Cardiac muscle cell (in vitro differentiated cells and primary cell): Measurements from ENCODE around the gene KIF1C. TPM values are rescaled to one million over a fixed set of nuclear protein-coding genes. Genes with fewer than 3 reads are reported as not detected.

ENCODE experiments used
- DNase-seq, 2 donors: peaks; one replicate each; pipeline versions ENCODE4 v3.0.0 to v3.0.0-alpha.2; 2010 to 2017; ENCODE audit warnings: low read depth in 1 of 2, low spot score in 1 of 2
- H3K27ac ChIP-seq: fragments of 200-600 bp; sonication (generic); 2 replicates; pipeline ENCODE4 v1.5.1; 2016
- H3K27me3 ChIP-seq: fragments of 200-600 bp; sonication (generic); 2 replicates; pipeline ENCODE4 v1.6.0; 2016; ENCODE audit warnings: control low read depth
- H3K36me3 ChIP-seq: fragments of 200-600 bp; sonication (generic); 2 replicates; pipeline ENCODE4 v1.5.1; 2016; ENCODE audit warnings: control low read depth
- H3K4me1 ChIP-seq: fragments of 200-600 bp; sonication (generic); 2 replicates; pipeline ENCODE4 v1.8.1; 2017; ENCODE audit warnings: low read depth, mild to moderate bottlenecking, mixed run types
- H3K4me3 ChIP-seq: fragments of 200-600 bp; sonication (generic); 2 replicates; pipeline ENCODE4 v1.5.1; 2016; ENCODE audit warnings: mild to moderate bottlenecking
- H3K9me3 ChIP-seq: fragments of 200-600 bp; sonication (generic); 2 replicates; pipeline ENCODE4 v1.5.1; 2017; ENCODE audit warnings: low read depth, mild to moderate bottlenecking, control low read depth
- polyA plus RNA-seq: library from polyadenylated mRNA; unstranded; fragments of >200 nt; fragmentation: Nextera tagmentation; extraction: Ambion mirVana; gene quantifications from 2 replicates; pipeline ENCODE4 v1.2.1, GENCODE V29; 2016
- total RNA-seq: library from RNA; depleted of rRNA; stranded (reverse); fragments of >200 nt; gene quantifications from 2 replicates; pipeline ENCODE4 v1.2.3, GENCODE V29; 2016
- TF ChIP-seq, protein P1 (sequence below): IDR thresholded peaks from 2 replicates; pipeline ENCODE4 v1.5.1; 2012; ENCODE audit warnings: low read depth, mild to moderate bottlenecking, low read length

The KIF1C gene
- total and polyA plus RNA-seq, 2 experiments from 2014 or later, result 65.8 to 67.1 TPM

DNA sequence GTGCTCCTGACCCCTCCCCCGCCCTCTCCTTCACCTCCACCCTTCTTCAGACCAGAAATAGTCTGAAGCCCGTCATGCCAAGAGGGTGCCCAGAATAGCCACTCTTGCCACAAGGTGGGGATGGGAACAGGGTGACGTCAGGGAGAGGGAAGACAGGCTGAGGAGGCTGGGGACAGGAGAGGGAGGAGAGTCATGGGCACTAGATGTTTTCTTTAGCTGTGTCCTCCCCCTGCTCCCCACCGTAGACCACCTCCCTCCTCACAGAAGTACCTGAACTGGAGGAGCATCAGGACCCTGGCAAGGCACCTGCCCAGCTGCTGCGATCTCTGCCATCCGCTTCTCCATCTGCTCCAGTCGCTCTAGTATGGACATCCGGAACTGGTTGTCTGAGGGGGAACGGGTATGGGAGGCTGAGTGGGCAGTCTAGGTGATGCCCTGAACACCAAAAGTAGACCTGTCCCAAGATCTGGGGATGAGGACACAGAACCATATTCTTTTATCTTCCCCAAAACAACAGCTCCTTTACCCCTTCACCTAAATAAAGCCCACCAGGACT, 23.6 kb upstream of the KIF1C start:
- no peak overlapping the region for H3K27ac ChIP-seq
- TF ChIP-seq, protein P1, sequence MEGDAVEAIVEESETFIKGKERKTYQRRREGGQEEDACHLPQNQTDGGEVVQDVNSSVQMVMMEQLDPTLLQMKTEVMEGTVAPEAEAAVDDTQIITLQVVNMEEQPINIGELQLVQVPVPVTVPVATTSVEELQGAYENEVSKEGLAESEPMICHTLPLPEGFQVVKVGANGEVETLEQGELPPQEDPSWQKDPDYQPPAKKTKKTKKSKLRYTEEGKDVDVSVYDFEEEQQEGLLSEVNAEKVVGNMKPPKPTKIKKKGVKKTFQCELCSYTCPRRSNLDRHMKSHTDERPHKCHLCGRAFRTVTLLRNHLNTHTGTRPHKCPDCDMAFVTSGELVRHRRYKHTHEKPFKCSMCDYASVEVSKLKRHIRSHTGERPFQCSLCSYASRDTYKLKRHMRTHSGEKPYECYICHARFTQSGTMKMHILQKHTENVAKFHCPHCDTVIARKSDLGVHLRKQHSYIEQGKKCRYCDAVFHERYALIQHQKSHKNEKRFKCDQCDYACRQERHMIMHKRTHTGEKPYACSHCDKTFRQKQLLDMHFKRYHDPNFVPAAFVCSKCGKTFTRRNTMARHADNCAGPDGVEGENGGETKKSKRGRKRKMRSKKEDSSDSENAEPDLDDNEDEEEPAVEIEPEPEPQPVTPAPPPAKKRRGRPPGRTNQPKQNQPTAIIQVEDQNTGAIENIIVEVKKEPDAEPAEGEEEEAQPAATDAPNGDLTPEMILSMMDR, result no peak
- H3K4me3 ChIP-seq, result no peak overlapping the region
- peak in 1 of 2 donors; percentile 54 for DNase-seq
- no peaks in the 10 kb centered on the region for H3K9me3 ChIP-seq
- peaks cover 6% of the 10 kb centered on the region for H3K36me3 ChIP-seq
- peaks cover 17% of the 10 kb centered on the region for H3K4me1 ChIP-seq
- H3K27me3 ChIP-seq, result no peaks in the 10 kb centered on the region

GRCh38 chr17:4978726-4979125, 19.0 kb upstream of the KIF1C start:
- no peak for DNase-seq
- Histone ChIP-seq H3K36me3 (peaks cover 6% of the 10 kb centered on the region), H3K4me1 (peaks cover 10% of the 10 kb centered on the region), H3K9me3 (no peaks in the 10 kb centered on the region), H3K27me3 (no peaks in the 10 kb centered on the region), H3K27ac (no peak overlapping the region), H3K4me3 (no peak overlapping the region)
- TF ChIP-seq, protein P1, result no peak

GRCh38 chr17:4980644-4981216, 17.0 kb upstream of the KIF1C start:
- no peaks in the 10 kb centered on the region for H3K27me3 ChIP-seq
- H3K27ac ChIP-seq, result no peak overlapping the region
- no peaks in the 10 kb centered on the region for H3K9me3 ChIP-seq
- peaks cover 5% of the 10 kb centered on the region for H3K4me1 ChIP-seq
- peaks cover 6% of the 10 kb centered on the region for H3K36me3 ChIP-seq
- TF ChIP-seq, protein P1, result peak; percentile 72
- DNase-seq, result peak; percentile 76 to 87
- H3K4me3 ChIP-seq, result no peak overlapping the region

DNA sequence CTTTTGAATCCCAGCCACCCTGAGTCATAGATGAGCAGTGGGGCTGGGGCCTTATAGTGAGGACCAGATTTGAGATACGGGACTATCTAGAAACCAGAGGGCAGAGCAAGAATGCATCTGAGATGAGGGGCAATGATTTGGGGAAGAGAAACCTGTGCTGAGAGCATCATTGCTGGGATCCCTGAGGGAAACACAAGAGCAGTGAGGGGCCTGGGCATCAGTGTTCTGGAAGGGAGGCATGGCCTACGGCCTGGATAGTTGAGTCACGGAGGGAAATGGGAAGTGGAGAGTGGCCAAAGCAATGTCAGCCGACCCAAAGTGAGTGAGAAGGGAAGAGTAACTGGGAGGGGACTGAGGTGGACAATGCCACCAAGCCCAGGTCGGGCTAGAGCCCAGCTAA, 15.4 kb upstream of the KIF1C start:
- H3K27me3 ChIP-seq, result no peaks in the 10 kb centered on the region
- H3K4me1 ChIP-seq, result peaks cover 10% of the 10 kb centered on the region
- H3K9me3 ChIP-seq, result no peaks in the 10 kb centered on the region
- H3K27ac ChIP-seq, result no peak overlapping the region
- TF ChIP-seq, protein P1, result no peak
- H3K4me3 ChIP-seq, result no peak overlapping the region
- no peak for DNase-seq
- peaks cover under 1% of the 10 kb centered on the region for H3K36me3 ChIP-seq

DNA sequence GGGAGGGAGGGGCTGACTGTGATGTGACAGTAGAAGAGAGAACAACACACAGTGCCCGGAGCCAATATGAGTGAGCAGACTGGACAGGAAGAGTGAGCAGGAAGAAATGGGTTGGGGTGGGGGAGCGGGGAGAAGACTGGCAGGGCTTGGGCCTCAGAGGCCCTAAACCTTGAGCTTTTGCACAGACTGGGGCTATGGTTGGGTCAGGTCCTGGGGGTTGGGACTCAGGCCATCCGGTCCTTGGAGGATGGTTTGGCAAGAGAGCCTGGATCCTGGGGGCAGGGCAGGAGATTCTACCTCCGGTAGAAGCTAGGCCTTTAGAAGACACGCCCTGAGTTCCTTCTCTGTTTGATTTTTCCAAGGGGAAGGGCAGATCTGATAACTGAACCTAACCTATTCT, 11.3 kb upstream of the KIF1C start:
- no peaks in the 10 kb centered on the region for H3K27me3 ChIP-seq

More for the DNA sequence above, 11.3 kb upstream of the KIF1C start:
- peak overlapping the region; percentile 58 for H3K4me3 ChIP-seq
- DNase-seq, result peak in 1 of 2 donors; percentile 30
- H3K36me3 ChIP-seq, result no peaks in the 10 kb centered on the region
- H3K4me1 ChIP-seq, result peaks cover 11% of the 10 kb centered on the region
- TF ChIP-seq, protein P1, result no peak
- H3K9me3 ChIP-seq, result no peaks in the 10 kb centered on the region
- peak overlapping the region; percentile 44 for H3K27ac ChIP-seq
